Measurements from ENCODE around the gene THADA. TPM values are rescaled to one million over a fixed set of nuclear protein-coding genes. Genes with fewer than 3 reads are reported as not detected.

Gene THADA
- total RNA-seq, 1 donor from 2014 or later = 33.8 TPM

- no peak for DNase-seq (ENCODE audit: low read depth, low spot score)
- no peaks in the 10 kb centered on the region for H3K27me3 Mint-ChIP-seq (ENCODE audit: low read depth)
- no peak for TF ChIP-seq CTCF (conservative IDR thresholded peaks at IDR 0.05)
- H3K36me3 Mint-ChIP-seq (ENCODE audit: low read depth) = no peaks in the 10 kb centered on the region
- H3K9me3 Mint-ChIP-seq = no peaks in the 10 kb centered on the region
- no peak overlapping the region for H3K4me3 Mint-ChIP-seq
- no peak overlapping the region for H3K27ac Mint-ChIP-seq (ENCODE audit: unreplicated experiment)
- H3K4me1 Mint-ChIP-seq = peaks cover 28% of the 10 kb centered on the region
Observed at GRCh38 chr2:43214253-43214652, 381.6 kb downstream of the THADA start.

- H3K4me3 Mint-ChIP-seq = no peak overlapping the region
Observed at GRCh38 chr2:43212931-43213330, 382.9 kb downstream of the THADA start.

GRCh38 chr2:43212216-43212835 is 383.5 kb downstream of the THADA start:
- Mint-ChIP-seq H3K27me3 (ENCODE audit: low read depth) (no peaks in the 10 kb centered on the region), H3K27ac (ENCODE audit: unreplicated experiment) (peak overlapping the region; percentile 31), H3K4me3 (no peak overlapping the region), H3K9me3 (no peaks in the 10 kb centered on the region), H3K4me1 (peaks cover 12% of the 10 kb centered on the region), H3K36me3 (ENCODE audit: low read depth) (no peaks in the 10 kb centered on the region)
- DNase-seq (ENCODE audit: low read depth, low spot score) = no peak
- TF ChIP-seq CTCF (conservative IDR thresholded peaks at IDR 0.05) = no peak

More at GRCh38 chr2:43212931-43213330, 382.9 kb downstream of the THADA start:
- TF ChIP-seq CTCF (conservative IDR thresholded peaks at IDR 0.05) = no peak
- Mint-ChIP-seq H3K4me1 (peaks cover 15% of the 10 kb centered on the region), H3K27me3 (ENCODE audit: low read depth) (no peaks in the 10 kb centered on the region), H3K36me3 (ENCODE audit: low read depth) (no peaks in the 10 kb centered on the region), H3K9me3 (no peaks in the 10 kb centered on the region), H3K27ac (ENCODE audit: unreplicated experiment) (peak overlapping the region; percentile 31)
- DNase-seq (ENCODE audit: low read depth, low spot score) = no peak

- Mint-ChIP-seq H3K4me1 (peaks cover 7% of the 10 kb centered on the region), H3K27ac (ENCODE audit: unreplicated experiment) (no peak overlapping the region), H3K9me3 (no peaks in the 10 kb centered on the region), H3K27me3 (ENCODE audit: low read depth) (no peaks in the 10 kb centered on the region), H3K4me3 (no peak overlapping the region), H3K36me3 (ENCODE audit: low read depth) (no peaks in the 10 kb centered on the region)
- DNase-seq (ENCODE audit: low read depth, low spot score) = no peak
- no peak for TF ChIP-seq CTCF (conservative IDR thresholded peaks at IDR 0.05)
Observed at GRCh38 chr2:43210467-43211303, 385.2 kb downstream of the THADA start.

- no peak overlapping the region for H3K4me3 Mint-ChIP-seq
- TF ChIP-seq CTCF (conservative IDR thresholded peaks at IDR 0.05) = no peak
- no peaks in the 10 kb centered on the region for H3K9me3 Mint-ChIP-seq
- no peak for DNase-seq (ENCODE audit: low read depth, low spot score)
- no peaks in the 10 kb centered on the region for H3K36me3 Mint-ChIP-seq (ENCODE audit: low read depth)
- peaks cover 4% of the 10 kb centered on the region for H3K4me1 Mint-ChIP-seq
- H3K27me3 Mint-ChIP-seq (ENCODE audit: low read depth) = no peaks in the 10 kb centered on the region
- no peak overlapping the region for H3K27ac Mint-ChIP-seq (ENCODE audit: unreplicated experiment)
Observed at GRCh38 chr2:43210125-43210466, 385.7 kb downstream of the THADA start.
